DMS79 (cell line): ENCODE measurements around the gene HIPK3.
"Not testable (repeated sequence)": the region's sequence is repeated elsewhere in the genome, so short reads cannot be mapped to it uniquely, and the experiment has no call there.

ENCODE experiments used
- DNase-seq: peaks from one replicate; lab custom pipeline; 2025; lab: John Stamatoyannopoulos, UW

Gene HIPK3

GRCh38 chr11:33258631-33259205 is 1.5 kb downstream of the HIPK3 start:
- DNase-seq, result peak; percentile 55

GRCh38 chr11:33259869-33260268 is 2.7 kb downstream of the HIPK3 start:
- DNase-seq, result no peak

DNA sequence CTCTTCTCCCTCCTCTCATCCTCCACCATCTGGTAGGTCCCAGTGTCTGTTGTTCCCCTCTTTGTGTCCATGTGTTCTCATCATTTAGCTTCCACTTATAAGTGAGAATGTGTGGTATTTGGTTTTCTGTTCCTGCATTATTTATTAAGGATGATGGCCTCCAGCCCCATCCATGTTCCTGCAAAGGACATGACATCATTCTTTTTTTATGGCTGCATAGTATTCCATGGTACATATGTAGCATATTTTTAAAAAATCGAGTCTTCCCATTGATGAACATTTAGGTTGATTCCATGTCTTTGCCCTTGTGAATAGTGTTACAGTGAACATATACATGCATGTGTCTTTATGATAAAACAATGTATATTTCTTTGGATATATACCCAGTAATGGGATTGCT is 4.2 kb downstream of the HIPK3 start:
- DNase-seq, result not testable (repeated sequence)

DNA sequence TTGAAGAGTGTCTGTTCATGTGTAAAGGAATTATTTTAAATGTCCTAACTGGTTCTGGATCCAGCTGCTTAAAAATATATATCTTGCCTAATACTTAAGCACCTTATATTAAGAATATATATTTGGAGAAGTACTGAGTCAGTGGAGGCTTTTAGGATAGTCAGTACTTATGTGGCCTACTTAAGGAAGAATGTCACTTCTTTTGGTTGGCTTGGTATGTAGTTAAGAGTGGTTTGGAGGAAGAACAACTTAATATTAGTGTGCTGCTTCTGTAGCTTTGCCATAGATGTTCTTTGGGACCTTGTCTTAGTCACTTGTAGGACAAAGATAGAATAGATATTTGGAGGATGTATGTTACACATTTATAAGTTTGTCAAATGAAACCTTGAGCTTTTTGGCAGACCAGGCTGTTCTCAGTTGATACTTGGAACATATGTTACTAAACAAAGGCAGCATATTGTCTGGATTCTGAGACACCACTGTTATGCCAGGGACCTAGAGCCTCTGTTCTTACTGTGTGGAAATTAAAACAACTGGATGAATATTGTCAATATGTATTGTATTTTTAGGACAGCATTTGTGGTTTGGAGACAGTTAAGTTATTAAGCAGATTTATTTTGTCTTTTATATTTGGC is 4.9 kb downstream of the HIPK3 start:
- no peak for DNase-seq

- DNase-seq, result no peak
These were observed 6.4 kb downstream of the HIPK3 start for GRCh38 chr11:33263549-33263948.

- DNase-seq, result no peak
These were observed 7.7 kb downstream of the HIPK3 start for GRCh38 chr11:33264926-33265325.

GRCh38 chr11:33266393-33267215 is 9.4 kb downstream of the HIPK3 start:
- DNase-seq, result no peak

- no peak for DNase-seq
These were observed 11.9 kb downstream of the HIPK3 start for GRCh38 chr11:33268945-33269540.

DNA sequence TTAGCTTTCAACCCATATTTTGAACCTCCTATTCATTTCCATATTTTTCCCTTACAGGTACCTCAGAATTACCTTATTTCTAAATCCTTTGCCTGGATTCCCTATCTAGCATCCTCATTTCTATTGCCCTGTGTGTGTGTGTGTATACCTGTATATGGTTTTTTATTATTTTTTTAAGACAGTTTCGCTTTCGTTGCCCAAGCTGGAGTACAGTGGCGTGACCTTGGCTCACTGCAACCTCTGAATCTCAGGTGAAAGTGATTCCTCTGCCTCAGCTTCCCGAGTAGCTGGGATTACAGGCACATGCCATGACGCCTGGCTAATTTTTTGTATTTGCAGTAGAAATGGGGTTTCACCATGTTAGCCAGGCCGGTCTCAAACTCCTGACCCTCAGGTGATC is 12.6 kb downstream of the HIPK3 start:
- DNase-seq, result no peak

DNA sequence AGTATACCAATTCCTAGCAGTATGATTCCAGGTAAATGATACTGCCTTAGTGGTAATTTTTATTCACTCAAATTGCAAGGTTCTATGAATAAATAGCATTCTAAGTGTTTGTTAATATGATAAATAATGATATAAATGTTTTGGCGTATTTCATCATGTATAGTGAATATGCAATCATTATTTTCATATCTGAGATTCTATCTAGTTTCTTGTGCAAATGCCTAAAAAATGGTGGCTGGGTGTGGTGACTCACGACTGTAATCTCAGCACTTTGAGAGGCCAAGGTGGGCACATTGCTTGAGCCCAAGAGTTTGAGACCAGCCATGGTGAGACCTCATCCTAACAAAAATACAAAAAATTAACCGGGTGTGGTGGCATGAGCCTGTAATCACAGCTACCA is 13.9 kb downstream of the HIPK3 start:
- DNase-seq, result no peak

GRCh38 chr11:33272338-33273107 is 15.3 kb downstream of the HIPK3 start:
- no peak for DNase-seq

GRCh38 chr11:33273656-33274055 is 16.5 kb downstream of the HIPK3 start:
- no peak for DNase-seq

GRCh38 chr11:33280411-33280810 is 23.2 kb downstream of the HIPK3 start:
- no peak for DNase-seq

- DNase-seq, result no peak
These were observed 24.6 kb downstream of the HIPK3 start for GRCh38 chr11:33281758-33282157.

DNA sequence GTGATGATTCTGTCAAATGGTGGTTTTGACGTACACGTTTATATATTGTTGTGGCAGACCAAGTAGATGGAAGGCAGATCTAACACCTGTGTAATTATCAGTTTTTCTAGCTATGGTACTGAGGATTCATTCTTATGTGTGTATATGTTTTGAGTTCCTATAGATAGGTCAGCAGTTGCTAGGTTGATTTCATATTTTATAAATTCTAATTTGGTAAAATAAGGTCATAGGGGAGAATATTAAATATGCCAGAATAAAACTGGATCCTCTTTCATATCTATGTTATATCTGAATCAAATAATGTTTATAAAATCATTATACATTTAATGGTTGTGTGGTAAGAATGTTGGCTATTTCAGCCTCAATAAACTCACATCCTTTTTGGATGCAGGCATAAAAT is 27.6 kb downstream of the HIPK3 start:
- no peak for DNase-seq

DNA sequence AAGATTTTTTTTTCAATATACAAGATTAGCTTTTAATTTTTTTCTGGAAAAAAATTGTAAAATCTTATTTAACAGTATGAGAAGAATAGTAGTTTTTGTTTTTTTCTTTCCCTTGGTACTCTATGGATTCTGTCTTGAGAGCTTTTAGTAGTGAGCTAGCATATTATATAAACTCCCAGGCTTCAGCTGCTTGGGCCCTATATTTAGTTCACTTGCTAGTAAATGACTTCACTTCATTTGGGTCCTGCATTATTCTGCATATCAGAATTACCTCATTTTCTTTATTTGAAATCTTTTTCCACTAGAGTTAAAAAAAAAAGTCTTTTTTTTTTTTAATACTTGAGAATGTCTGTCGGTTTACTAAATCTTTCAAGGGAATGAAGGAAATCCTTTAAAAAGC is 33.1 kb downstream of the HIPK3 start:
- no peak for DNase-seq

DNA sequence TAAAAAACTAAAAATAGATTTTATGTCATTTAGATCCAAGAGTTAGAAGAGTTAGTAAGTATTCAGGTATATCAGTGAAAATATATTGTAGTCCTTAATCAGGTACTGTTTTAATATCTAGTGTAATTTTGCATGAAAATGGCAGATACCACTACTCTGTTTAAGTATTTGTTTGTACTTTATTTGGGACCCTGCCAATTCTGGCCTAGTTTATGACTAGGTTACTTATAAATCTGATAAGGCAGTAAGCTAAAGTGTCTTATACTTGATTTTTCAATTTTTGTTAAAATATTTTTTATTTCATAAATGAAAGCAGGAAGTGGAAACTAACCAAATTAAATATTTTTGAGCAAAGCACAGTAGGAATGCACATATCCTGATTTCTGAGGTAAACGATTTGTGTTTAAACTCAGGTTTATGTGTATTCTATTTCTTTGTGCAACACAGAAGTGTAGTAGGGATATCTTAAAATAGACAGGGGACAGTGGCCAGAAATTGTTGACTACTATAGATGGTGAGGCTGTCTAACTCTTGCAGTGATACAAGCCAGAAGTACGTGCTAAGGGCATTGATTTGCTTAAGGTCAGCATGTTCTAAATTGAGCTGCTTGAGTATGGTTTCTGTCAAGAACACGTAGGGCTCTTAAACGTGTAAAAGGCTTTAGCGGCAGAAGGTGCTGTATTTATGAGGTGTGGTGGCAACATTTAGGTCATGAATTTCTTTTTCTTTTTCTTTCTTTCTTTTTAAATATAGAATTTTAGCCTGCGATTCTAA is 34.0 kb downstream of the HIPK3 start:
- no peak for DNase-seq

DNA sequence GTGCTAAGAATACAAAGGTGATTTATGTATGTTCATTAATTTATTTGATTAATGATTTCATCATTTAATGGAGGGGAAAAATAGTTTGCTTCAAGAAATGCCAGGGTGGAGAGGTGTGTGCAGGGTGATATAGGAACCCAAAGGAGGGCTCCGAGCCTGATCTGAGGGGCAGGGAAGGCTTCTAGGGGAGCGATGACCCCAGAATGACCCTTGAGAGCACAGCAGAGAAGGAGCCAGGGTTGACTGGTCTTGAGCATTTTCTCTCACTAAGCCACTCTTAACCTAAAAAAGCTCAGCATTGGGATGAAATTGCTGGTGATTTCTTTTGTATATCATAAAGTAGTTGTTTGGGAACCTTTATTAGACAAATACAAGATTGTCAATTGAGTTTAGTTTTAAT is 35.1 kb downstream of the HIPK3 start:
- no peak for DNase-seq

- DNase-seq, result no peak
These were observed 37.0 kb downstream of the HIPK3 start for GRCh38 chr11:33294224-33294623.

DNA sequence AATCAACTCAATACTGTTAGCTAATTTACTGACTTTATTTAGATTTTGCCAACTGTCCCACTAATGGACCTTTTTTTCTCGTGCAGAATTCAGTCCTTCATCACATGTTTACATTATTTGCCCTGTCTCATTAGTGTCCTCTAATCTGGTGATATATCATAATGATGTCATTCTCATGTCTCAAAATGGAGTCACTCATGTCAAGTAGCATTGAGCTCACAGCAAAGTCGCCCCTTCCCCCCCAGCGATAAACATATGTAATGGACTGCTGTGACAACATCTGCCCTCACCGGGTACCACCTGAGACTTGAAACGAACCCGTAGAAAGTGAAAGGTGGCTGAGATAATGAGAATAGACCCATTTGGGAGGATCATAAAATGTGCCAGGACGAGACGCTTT is 37.6 kb downstream of the HIPK3 start:
- DNase-seq, result no peak

DNA sequence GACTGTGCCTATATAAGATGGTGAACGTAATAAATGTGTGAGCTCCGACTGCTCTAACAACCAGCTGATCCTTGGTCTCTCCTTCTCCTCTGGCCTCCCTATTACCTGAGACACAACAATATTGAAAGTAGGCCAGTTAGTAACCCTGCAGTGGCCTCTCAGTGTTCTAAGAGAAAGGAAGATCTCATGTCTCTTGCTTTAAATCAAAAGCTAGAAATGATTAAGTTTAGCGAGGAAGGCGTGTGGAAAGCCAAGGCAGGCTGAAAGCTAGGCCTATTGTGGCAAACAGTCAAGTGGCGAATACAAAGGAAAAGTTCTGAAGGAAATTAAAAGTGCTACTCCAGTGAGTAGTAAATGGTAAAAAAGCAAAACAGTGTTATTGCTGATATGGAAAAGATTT is 39.5 kb downstream of the HIPK3 start:
- no peak for DNase-seq
